ENCODE measurements around the gene ZACN. TPM values are rescaled to one million over a fixed set of nuclear protein-coding genes. Genes with fewer than 3 reads are reported as not detected.

Gene ZACN
- total RNA-seq, 1 donor from 2014 or later = not detected

GRCh38 chr17:76079535-76079955 is 563 bp downstream of the ZACN start:
- intact Hi-C loops (cut with DNase I) = no loop called here
- Histone ChIP-seq H3K27me3 (peaks cover 24% of the 10 kb centered on the region), H3K9me3 (no peaks in the 10 kb centered on the region), H3K4me3 (no peak overlapping the region), H3K4me1 (peaks cover 43% of the 10 kb centered on the region), H3K36me3 (peaks cover 0 to 16% of the 10 kb centered on the region in 2 donors), H3K27ac (no peak overlapping the region)
- TF ChIP-seq POLR2AphosphoS5 (IDR thresholded peaks at IDR 0.05; ENCODE audit: insufficient read depth in 1 of 2, low read depth in 1 of 2) (no peak), CTCF (IDR thresholded peaks at IDR 0.05) (no peak), POLR2A (IDR thresholded peaks at IDR 0.05) (no peak)
- no peak for DNase-seq (ENCODE audit: extremely low spot score in 2 of 2)

- Histone ChIP-seq H3K27ac (no peak overlapping the region), H3K4me1 (peaks cover 37% of the 10 kb centered on the region), H3K27me3 (peaks cover 18% of the 10 kb centered on the region), H3K36me3 (peaks cover 0 to 22% of the 10 kb centered on the region in 2 donors), H3K9me3 (no peaks in the 10 kb centered on the region), H3K4me3 (no peak overlapping the region)
- intact Hi-C loops (cut with DNase I) = no loop called here
- TF ChIP-seq POLR2AphosphoS5 (IDR thresholded peaks at IDR 0.05; ENCODE audit: insufficient read depth in 1 of 2, low read depth in 1 of 2) (no peak), POLR2A (IDR thresholded peaks at IDR 0.05) (no peak), CTCF (IDR thresholded peaks at IDR 0.05) (no peak)
- no peak for DNase-seq (ENCODE audit: extremely low spot score in 2 of 2)
Observed at GRCh38 chr17:76079956-76080767, 1.2 kb downstream of the ZACN start.

- peaks cover 12% of the 10 kb centered on the region for H3K27me3 ChIP-seq
- H3K4me3 ChIP-seq = no peak overlapping the region
- H3K9me3 ChIP-seq = no peaks in the 10 kb centered on the region
- intact Hi-C loops (cut with DNase I) = no loop called here
- no peak for DNase-seq (ENCODE audit: extremely low spot score in 2 of 2)
- H3K36me3 ChIP-seq = peaks cover 0 to 29% of the 10 kb centered on the region in 2 donors
- no peak overlapping the region for H3K27ac ChIP-seq
- peaks cover 30% of the 10 kb centered on the region for H3K4me1 ChIP-seq
- no peak for TF ChIP-seq POLR2AphosphoS5 (IDR thresholded peaks at IDR 0.05; ENCODE audit: insufficient read depth in 1 of 2, low read depth in 1 of 2)
- no peak for TF ChIP-seq POLR2A (IDR thresholded peaks at IDR 0.05)
- no peak for TF ChIP-seq CTCF (IDR thresholded peaks at IDR 0.05)
Observed at GRCh38 chr17:76080768-76081287, 1.8 kb downstream of the ZACN start.

- Histone ChIP-seq H3K9me3 (no peaks in the 10 kb centered on the region), H3K36me3 (peaks cover 0 to 36% of the 10 kb centered on the region in 2 donors), H3K4me3 (no peak overlapping the region), H3K27me3 (peaks cover 5% of the 10 kb centered on the region), H3K4me1 (peaks cover 23% of the 10 kb centered on the region), H3K27ac (no peak overlapping the region)
- TF ChIP-seq POLR2A (IDR thresholded peaks at IDR 0.05) (no peak), POLR2AphosphoS5 (IDR thresholded peaks at IDR 0.05; ENCODE audit: insufficient read depth in 1 of 2, low read depth in 1 of 2) (peak in 1 of 2 donors; percentile 15)
- intact Hi-C loops (cut with DNase I) = no loop called here
- DNase-seq (ENCODE audit: extremely low spot score in 2 of 2) = no peak
Observed at GRCh38 chr17:76081295-76082210, 2.6 kb downstream of the ZACN start.

Data from vagina (tissue), 2 donors.